GM18870 (cell line): Measurements from ENCODE around the gene EGR4.
A peak's percentile ranks its signal among the peaks of the same experiment; 100 is the strongest.

Experiments
- ATAC-seq: cut with Tn5 transposase; IDR thresholded peaks from one replicate; pipeline ENCODE4 v1.9.1; 2021; ENCODE audit warnings: moderate library complexity; ENCODE audit not compliant: unreplicated experiment

The EGR4 gene

DNA sequence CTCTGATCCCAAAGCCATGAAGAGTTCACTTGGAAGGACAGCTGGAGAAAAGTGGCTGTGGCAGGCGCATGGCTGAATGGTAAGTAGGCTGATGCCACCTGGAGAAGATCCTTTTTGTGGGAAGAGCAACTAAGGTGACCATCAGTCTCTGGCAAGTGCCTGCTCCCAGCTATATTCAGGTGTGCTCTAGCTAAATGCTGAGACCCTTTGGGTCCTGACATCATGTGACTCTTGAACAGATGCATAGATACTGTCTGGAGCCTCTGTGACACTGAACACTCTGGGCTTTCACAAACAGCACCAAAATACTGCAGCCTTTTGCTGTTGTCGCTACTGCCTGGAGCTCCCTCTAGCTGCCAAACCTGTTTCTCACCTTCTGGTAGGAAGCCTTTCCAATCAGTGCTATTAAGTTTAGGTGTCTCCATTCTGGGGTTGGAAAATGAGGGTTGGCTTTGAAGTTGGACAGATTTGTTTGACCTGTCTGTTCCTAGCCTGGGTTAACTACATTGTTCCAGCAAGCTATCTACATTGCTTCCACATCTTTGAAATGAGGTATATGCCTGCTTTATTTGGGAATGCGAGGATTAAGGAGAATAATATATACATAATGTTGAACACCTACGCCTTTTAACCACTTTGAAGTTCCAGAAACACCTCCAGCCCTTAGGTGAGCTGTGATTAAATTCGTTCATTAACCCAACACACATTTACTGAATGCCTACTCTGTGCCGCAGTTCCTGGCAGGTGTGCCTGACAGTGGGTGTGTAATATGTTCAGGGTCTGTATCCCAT, 3.1 kb downstream of the EGR4 start:
- ATAC-seq = no peak

DNA sequence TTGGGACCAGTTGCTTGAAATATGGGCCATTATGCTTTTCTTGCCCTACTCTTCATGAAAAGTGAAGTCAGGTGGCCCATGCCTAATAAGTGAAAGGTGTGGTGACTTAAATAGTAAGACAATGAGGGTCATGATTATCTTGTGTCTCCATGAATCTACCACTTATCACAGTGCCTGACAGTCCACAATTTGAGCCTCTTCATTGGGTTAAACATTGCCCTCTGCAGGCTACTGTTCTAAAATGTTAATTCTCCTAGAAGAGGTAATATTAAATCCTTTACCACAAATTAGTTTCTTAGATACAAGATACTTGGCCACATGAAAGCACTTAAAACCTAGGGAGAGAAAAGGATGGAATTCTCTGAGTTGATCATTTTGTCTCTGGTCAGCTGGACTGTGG, 4.0 kb downstream of the EGR4 start:
- no peak for ATAC-seq

DNA sequence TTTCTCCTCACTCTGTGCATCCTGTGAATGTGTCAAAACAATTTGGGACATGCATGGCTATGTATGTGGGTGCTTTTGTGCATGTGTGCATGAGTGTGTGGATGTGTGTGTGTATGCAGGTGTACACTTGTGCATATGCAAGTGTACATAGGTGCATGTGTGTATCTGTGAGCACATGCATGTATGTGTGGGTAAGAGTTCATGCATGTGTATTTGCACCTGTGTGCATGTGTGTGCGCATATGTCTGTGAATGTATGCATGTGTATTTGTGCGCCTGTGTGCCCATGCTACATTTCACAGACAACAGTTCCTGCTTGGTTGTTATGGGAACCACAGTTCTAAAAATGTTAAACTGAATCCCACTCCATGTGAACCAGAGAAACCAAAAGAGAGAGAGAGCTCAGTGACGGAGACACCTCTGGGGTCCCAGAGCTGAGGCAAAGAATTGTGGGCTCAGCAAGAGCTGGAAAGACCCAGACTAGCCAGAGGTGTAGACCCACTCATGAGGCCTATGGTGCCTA, 7.2 kb downstream of the EGR4 start:
- ATAC-seq = no peak

DNA sequence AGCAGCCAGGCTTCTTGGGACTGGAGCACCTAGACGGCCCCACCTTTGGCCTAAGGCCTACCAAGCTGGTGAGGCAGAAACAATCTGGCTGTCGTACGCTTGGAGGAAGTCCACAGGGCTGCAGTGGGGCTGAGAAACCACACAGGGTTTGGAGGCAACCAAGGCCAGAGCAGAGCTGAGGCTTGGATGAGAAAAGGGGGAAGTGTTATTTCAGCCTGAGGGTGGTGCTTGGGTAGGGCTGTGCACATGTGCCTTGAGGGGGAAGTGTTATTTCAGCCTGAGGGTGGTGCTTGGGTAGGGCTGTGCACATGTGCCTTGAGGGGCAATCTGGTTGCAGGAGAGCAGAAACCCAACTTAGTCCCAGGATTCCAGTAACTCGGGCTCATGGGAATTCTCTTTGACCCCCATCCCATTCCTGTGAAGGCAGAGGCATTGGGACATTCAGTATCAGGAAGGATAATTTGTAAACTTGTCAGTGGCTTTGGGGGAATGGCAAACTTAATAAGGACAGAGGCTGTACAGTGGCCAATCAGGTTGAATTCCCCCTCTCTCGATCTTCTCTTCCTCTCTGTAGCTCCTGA, 8.1 kb downstream of the EGR4 start:
- peak; percentile 58 for ATAC-seq

DNA sequence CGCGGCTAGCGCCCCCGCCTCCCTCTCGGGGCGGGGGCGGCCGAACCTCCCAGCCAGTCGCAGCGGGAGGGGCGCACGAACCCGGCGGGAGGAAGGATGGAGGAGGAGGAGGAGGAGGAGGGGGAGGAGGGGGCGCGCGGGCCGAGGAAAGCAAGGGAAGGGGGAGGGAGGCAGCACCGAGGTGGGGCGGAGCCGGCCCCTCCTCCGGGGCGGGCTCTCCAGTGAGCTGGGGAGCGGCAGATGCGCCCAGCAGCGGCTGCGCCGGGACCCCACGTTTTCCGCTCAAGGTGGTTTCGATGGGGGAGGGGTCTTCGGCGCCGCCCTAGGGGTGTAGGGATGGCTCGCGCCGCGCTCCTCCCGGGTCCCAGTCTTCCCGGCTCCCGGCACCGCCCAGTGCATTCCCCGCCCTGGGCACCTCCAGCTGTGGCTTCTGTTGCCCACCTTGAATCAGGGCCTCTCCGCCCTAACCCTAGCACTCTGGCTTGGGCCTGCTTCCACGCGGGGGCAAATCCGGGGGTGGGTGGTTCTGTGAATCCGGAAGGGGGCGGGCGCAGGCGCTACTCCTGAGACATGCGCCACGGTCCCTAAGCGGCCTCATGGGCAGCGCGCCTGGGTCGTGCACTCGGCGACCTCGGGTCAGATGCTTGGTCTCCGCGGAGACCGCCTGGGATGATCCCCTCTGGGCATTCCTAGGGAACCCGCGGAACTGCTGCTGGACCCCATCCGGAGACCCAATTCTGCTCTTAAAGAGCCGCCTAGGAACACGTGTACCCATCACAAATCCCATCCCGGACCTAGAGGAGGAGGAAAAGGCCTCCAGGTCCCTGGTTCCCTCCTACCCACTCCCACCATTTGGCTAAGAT, 8.8 kb downstream of the EGR4 start, which contains the start of gene FBXO41:
TSS of gene FBXO41 (minus strand) at position 183 of the 863 bp plus-strand sequence. CDS start 14,848 bp downstream, outside the sequence.
- ATAC-seq = peak; percentile 37

DNA sequence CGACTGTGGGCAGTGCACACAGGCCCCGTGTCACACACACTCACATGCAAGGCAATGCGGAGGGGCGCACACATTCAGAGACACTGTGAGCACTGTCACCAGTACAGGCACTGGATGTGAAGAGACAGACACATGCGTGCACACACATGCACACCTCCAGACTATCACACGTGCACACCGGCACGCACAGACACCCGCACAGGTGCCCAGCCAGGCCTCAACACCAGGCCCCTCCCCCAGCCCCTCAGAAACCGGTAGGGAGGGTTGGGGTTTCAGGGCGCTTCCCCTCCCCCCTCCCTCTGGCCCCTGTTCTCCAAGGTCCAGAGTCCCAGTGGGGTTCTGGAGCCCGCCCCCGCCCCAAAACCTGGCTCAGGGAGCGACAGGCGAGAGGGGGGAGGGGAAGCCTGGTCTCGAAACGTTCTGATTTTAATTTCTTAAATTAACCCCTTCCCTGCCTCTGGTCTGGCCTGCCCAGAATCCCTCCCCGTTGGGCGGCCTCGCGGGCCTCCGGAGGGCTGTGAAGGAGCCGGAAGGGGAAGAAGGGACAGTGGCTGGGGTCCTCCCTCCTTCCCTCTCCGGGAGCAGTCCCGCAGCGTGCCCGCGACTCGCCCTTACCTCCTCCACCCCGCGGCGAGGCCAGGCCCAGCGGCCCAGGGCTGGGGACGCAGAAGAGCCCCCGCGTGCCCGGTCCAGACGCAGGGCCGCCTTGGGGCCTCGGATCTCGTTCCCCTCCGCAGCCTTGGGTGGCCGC, 9.6 kb downstream of the EGR4 start:
- ATAC-seq = no peak

DNA sequence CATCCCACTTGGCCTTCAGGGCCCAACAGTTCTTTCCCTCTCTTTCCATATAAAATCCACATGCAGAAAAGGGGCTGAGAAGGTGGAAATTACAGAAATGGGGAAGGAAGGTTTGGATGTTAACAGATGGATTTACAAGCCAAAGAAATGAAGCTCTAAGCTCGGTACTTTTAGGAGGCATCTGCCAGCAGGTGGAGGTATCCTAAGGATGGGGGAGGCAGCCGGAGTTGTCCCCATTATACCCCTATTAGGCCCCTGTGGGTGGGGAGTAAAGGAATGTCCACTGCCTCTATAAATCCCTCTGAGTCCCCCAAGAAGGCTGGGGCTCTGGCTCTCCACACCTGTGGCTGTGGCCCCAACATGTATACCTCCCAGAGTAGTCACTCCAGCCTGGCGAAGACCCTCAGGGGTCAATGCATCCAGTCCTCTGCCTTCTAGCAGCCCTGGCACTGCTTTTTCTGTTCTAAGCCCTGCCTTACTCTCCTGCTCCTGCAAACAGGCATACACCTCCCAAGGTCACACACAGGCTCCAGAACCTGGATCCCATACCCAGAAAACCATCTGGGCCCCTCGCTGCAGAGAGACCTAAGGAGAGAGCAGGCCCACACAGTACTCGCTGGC, 10.3 kb downstream of the EGR4 start:
- ATAC-seq = no peak

DNA sequence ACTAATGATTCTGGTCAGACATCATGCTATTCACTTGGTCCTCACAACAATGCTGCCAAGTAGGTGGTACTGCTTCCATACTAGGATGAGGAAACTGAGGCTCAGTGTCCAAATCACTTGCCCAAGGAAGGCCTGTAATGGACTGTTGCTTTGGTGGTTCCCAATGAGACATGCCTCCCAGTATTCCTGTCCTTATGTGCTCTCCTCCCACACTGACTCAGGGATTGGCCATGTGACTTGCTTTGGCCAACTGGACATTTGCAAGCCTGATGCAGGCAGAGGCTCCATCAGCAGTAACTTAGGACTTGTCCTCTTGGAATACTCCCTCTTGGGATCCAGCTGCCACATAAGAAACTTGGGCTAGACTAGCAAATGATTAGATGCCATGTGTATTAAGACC, 12.1 kb downstream of the EGR4 start:
- no peak for ATAC-seq

DNA sequence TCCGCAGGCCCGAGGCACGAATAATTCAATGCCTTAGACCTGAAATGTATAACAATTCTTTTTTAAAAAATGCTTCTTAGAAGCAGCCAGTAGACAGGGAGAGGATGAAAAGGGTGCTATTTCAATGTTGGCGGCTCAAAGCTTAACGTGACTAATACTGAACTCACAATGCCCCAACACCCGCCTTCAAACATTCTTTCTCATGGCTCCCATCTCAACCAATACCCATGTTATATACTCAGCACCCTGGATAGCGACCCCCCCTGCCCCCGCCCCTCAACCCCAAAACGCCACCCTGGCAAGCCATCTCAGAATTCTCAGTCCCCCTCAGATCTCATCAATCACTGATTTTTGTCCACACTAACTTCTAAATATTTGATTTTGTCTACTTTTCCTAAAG, 13.5 kb downstream of the EGR4 start:
- ATAC-seq = no peak

DNA sequence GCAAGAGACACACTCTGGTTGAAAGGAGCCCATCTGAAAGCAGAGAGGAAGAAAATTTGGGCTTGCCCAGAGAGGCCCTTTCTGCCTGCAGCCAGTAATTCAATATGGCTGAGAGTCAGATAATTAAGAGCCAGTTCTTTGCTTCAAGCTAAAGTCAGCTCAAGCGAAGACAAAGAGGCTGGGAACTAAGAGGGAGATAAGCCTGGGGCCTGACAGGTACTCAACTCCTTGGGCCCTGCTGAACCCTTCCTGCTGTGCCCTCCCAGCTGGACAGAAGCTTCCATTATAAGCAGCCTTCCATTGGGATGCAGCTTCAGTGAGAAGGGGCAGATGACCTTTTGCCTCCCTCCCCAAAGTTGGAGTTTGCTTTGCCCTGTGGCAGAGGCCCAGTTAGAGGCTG, 21.1 kb downstream of the EGR4 start:
- ATAC-seq = no peak

DNA sequence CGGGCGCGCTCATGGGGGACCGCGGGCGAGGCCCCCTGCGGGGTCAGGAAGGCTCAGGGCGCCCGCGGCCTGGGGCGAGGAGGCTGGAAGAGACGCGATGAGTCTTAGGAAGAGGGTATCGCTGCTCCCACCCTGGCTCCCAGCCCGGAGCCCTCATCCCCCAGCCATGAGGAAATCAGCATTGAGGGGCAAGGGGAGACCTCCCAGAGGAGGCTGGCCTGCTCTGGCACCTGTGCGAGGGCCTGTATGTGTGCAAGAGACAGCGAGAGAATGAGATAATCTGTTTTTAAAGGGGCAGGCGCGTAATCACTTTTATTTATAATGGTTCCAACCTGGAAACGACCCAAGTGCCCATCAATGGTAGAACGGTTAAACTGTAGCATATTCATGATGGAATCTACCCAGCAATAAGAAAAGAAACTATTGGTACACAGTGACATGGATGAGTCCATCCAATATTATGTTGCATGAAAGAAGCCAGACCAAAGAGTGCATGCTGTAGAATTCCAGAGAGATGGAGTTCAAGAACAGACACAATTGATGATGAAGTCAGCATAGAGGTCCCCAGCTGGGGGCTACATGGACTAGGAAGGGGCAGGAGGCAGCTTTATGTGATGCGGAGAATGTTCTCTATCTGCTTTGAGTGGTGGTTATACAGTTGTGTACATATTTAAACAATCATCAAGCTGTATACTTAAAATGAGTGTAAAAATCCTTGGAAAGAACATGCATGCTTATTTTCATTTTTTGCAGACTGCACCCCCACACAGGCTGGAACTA, 23.5 kb downstream of the EGR4 start:
- no peak for ATAC-seq

DNA sequence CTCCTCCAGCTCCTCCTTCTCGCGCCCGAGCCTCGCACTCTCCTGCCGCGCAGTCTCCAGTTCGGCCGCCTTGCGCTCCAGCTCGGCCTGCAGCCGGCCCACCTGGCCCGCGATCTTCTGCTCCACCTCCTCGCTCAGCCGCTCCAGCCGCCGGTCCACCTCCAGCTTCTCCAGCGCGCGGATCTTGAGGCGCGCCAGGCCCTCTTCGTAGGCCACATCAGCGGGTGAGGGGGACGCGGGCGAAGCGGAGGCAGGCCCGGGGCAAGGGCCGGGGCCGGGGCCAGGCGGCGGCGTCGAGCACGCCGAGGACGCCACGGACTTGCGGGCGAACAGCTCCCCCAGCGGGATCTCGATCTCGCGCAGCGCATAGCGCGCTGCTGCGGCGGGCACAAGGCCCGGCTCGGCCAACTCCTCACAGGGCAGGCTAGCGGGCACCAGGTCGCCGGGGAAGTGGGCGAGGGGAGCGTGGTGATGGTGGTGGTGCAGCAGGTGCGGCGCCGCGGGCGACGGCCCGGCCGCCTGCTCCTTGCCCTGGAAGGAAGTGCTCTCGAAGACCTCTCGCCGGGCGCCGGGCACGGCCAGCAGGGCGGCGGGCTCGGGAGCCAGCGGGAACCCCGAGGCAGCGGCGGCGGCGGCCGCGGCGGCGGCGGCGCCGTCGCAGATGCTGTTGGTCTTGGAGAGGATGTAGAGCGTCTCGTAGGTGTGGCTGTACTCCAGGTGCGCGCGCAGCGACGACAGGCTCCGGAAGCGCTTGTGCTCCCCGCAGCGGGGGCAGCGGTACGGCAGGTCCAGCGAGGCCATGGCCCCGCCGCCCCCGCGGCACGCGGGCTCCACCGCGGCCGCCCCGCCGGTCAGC, 24.3 kb downstream of the EGR4 start:
- ATAC-seq = no peak

DNA sequence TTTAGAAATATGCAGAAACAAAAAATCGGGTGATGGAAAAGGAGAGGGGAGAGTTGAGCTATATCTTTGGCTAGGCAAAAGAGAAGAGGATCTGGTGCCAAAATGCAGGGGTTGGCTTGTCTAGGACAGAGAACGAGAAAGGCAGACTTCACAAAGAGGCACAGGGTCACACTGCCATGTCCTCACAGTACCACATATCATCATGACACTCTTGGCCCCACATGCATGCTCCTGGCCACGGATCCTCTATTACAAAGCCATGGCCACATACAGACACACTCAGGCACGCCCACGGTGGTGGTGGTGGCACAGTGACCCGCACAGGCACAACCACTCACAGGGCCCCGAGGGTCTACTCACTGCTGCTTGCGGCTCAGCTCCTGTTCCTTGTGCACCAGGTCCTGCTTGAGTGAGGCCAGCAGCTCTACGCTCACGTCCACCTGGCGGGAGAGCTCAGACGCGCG, 24.9 kb downstream of the EGR4 start:
- ATAC-seq = no peak

DNA sequence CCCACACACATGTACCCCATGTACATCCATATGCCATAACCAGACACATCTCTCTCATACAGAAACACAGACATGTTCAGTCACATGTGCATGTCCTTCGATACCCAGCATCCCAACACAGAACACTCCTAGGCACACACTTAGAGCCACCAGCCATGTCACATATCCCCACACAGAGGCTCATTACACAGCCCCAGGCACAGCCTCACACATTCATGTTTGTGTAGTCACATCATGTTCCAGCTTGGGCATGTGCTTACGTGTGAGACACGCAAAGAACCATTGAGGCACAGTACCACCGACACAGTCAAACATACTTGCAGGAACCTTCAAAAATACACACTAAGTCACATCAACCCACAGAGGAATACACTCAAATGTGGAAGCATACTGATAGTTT, 26.3 kb downstream of the EGR4 start:
- ATAC-seq = no peak

DNA sequence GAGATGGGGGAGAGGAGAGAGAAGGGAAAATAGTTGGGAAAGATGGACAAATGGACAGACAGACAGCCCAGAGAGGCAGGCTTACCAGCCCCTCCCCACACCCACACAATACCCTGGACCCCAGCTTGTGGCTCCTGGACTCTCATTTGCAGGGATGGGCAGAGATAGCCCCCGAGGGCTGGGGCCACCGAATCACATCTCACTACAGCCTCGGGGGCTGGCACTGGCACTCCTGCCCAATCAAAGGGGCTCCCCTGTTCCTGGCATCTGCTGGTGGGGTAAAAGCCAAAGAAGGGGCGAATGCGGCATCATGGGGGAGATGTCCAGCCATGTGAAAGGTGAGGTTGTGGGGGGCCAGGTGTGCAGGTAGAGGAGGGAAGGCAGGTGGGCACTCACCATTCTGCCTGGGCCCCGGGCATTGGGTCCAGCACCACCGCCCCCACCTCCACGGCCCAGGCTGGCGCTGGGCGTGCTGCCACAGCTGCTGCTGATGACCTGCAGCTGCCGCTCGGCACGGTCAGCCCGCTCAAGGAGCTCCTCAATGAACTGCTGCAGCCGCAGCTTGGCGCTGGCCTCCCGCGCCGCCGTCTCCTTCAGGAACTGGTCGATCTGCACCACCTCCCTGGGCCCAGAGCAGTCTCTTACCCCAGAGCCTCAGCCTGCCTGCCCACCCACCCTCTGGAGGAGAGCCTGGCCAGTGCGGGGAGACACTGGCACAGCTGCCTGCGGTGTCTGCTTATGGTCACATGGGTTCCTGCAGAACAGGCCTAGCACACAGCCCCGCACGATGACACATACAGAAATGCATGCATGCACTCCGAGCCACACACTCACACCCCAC, 27.1 kb downstream of the EGR4 start:
- no peak for ATAC-seq

DNA sequence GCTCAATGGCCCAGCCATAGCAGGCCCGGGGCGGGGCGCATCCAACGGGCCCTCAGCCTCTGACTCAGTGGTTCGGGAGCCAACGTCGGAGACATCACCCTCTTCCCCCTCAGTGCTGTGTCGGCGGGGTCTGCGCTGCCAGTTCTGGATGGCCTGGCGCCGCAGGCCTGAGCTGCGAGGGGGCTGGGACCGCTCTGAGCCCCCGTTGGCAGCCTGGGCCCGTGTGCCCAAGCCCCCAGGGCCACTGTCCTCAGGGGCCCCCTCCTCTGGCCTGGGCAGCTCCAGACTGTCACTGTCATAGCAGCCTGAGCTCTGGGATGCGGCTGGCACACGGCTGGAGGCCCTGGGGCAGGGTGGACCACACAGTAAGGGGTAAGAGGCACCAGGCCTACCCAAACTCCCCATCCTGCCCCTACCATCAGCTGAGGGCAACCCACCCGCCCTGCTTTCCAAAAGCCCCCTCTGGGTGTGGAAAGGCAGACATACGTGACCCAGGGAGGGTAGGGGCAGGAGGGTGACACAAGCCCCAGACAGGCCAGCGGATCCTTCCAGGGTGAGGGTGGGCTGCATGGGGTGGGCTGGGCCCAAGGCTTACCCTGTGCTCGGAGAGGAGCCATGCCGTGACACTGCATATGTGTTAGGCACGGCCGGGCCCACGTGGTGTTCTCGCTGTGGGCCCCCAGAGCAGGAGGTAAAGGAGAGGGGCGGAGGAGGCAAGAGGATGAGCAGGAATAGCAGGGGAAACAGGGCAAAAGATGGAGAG, 27.9 kb downstream of the EGR4 start:
- ATAC-seq = no peak

DNA sequence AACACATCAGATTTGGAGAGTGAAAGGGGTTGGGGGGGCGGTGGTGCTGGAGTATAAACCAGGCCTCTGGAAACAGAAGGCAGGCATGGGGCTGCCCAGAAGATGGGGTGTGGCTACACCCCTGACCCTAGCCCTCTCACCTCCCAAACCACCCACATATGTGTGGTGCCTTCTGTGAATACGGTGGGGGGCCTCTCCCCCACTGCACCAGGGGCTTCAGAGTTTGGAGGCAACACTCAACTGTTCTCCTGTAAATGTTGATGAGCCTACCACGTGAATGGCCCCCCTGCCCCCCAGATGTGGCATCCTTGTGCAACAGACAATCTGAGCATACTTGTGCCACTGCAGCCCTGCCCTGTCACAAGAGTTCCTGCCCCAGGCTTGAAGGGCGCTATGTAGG, 28.6 kb downstream of the EGR4 start:
- no peak for ATAC-seq
